Activated CD8-positive, alpha-beta memory T cell treated with anti-CD3 and anti-CD28 coated beads, Interleukin-2, amount 50 U/mL, for 24 hours (primary cell): ENCODE results near the gene CYP2D6.
"Not testable (repeated sequence)": the region's sequence is repeated elsewhere in the genome, so short reads cannot be mapped to it uniquely, and the experiment has no call there.

Source experiments
- DNase-seq: peaks from one replicate; pipeline ENCODE4 v3.0.0-alpha.2; 2020; ENCODE audit errors: extremely low read depth

Gene CYP2D6

GRCh38 chr22:42158456-42159132 lies 28.0 kb upstream of the CYP2D6 start:
- no peak for DNase-seq

DNA sequence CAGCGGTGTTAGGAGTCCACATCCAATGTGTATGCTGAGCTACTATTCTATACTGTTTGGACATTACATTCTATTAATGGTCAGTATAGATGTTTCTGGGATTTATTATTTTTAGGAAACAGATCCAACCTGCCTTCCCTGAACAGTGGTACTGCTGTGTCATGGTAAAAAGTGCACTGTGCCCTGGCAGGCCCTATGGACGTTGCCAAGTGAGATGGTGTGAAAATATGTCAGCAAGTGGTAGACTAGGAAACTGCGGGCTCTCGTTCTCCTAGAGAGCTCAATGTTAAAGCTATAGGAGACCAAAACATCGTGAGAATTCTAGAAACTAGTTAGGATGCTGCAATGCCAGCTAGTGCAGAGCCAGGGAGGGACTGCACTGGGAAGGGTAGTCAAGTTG lies 26.0 kb upstream of the CYP2D6 start:
- no peak for DNase-seq

DNA sequence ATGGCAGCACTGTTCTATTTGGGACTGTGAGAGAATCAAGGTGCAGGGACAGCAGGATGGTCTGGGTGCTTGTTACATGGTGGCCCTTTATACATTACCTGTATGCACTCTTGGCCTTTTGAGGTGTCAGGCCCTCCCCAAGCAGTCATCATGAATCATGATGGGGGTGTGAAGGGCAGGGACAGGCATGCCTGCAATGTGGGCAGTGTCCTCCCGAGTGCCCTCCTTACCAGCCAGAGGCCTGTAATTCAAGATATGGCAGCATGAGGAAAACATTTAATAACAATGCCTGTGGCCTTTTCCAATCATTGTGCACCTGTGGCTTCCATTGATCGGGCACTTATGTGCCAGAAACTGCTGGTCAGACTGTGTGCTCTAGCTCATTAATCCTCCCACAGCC lies 25.5 kb upstream of the CYP2D6 start:
- no peak for DNase-seq

DNA sequence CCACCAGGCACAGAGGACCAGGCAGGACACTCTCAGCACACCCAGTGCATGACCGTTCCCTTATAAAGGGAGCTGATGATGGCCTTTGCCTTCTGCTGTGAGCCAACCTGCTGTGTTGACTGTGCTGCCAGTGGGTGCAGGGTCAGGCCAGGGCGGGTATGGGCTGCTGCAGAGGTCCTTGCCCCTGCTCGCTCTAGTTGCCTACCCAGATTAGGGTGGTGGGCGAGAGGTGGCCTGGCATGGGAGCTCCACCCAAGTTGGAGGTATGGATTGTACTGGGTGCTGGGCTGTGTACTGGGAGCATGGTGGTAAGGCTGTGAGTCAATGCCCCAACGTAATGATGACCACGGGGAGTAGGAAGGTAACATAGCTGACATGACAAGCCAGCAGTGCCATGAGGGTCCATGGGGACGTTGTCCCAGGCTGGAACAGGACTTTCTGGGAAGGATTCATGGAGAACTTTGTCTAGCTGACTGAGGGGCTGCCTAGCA lies 24.5 kb upstream of the CYP2D6 start:
- DNase-seq, result no peak

- DNase-seq, result no peak
Observed at GRCh38 chr22:42154293-42155052, 23.9 kb upstream of the CYP2D6 start.

DNA sequence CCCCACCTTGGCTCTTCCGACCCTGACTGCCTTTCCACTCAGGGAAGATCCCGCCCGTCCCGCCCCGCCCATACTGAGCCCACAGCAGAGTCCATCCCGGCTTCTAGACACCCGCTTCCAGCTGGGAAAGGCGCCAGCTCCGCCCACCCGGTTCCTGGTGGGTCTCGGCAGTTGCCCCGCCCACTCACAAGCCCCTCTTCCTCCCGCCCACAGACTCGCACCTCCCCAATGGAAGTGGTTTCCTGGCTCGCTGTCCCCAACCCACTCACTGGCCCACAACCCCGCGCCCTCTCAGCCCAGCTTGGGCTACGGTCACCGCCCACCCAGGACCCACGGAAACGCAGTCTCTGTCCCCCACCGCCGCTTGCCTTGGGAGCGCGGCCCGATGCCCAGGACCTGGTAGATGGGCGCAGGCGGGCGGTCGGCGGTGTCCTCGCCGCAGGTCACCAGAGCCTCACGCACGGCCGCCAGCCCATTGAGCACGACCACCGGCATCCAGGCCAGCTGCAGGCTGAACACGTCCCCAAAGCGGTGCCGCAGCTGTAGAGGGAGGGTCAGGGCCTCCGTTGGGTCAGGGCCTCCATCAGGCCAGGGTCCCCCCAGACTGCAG lies 22.2 kb upstream of the CYP2D6 start:
- no peak for DNase-seq

GRCh38 chr22:42151924-42152635 lies 21.5 kb upstream of the CYP2D6 start:
- DNase-seq, result no peak

DNA sequence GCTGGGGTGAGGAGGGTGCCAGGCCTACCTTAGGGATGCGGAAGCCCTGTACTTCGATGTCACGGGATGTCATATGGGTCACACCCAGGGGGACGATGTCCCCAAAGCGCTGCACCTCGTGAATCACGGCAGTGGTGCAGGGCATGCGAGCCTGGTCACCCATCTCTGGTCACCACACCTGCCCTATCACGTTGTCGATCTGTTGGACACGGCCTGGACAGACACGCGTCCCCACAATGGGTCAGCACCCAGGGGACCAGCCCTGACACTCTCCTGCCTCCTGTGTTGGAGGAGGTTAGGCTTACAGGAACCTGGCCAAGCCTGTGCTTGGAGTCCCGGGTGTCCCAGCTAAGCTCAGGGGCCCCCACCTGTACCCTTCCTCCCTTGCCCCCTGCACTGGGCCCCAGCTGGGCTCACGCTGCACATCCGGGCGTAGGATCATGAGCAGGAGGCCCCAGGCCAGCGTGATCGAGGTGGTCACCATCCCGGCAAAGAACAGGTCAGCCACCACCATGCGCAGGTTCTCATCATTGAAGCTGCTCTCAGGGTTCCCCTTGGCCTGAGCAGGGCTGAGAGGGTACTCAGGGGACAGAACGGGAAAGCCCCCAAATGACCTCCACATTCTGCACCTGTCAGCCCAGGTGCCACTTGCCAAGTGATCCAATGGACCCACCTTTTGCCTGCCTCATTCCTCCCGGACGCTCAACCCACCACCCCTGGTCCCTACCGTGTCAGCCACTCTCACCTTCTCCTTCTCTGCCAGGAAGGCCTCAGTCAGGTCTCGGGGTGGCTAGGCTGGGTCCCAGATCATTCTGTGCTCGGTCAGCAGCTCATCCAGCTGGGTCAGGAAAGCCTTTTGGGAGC lies 20.3 kb upstream of the CYP2D6 start:
- DNase-seq, result no peak

GRCh38 chr22:42149798-42150197 lies 19.2 kb upstream of the CYP2D6 start:
- DNase-seq, result not testable (repeated sequence)

GRCh38 chr22:42145175-42145574 lies 14.6 kb upstream of the CYP2D6 start:
- DNase-seq, result no peak

GRCh38 chr22:42143859-42144822 lies 13.5 kb upstream of the CYP2D6 start:
- not testable (repeated sequence) for DNase-seq

DNA sequence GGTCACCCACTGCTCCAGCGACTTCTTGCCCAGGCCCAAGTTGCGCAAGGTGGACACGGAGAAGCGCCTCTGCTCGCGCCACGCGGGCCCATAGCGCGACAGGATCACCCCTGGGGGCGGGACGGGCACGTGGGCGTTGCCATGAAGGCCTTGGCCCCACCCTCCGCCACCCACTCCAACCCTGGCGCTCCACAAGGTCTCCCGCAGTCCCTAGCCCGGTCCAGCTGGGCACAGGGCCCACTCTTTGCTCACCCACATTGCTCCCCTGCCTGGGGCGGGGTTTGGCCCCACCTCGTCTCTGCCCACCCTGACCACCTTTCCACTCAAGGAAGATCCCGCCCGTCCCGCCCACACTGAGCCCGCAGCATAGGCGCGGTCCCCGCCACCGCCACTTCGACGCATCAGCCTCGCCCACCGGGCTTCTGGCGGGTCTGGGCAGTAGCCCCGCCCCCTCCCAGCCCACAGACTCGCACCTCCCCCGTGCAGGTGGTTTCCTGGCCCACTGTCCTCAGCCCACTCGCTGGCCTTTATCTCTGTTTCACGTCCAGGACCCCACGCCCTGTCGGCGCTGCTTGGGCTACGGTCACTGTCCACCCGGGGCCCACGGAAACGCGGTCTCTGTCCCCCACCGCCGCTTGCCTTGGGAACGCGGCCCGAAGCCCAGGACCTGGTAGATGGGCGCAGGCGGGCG lies 12.3 kb upstream of the CYP2D6 start:
- DNase-seq, result no peak

DNA sequence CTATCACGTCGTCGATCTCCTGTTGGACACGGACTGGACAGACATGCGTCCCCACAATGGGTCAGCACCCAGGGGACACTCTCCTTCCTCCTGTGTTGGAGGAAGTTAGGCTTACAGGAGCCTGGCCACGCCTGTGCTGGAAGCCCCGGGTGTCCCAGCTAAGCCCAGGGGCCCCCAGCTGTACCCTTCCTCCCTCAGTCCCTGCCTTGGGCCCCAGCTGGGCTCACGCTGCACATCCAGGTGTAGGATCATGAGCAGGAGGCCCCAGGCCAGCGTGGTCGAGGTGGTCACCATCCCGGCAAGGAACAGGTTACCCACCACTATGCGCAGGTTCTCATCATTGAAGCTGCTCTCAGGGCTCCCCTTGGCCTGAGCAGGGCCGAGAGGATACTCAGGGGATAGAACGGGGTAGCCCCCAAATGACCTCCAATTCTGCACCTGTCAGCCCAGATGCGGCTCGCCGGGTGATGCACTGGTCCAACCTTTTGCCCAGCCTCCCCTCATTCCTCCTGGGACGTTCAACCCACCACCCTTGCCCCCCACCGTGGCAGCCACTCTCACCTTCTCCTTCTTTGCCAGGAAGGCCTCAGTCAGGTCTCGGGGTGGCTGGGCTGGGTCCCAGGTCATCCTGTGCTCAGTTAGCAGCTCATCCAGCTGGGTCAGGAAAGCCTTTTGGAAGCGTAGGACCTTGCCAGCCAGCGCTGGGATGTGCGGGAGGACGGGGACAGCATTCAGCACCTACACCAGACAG lies 10.9 kb upstream of the CYP2D6 start:
- DNase-seq, result not testable (repeated sequence)

- not testable (repeated sequence) for DNase-seq
Observed at GRCh38 chr22:42140153-42140552, 9.5 kb upstream of the CYP2D6 start.

GRCh38 chr22:42139508-42139907 lies 8.9 kb upstream of the CYP2D6 start:
- DNase-seq, result not testable (repeated sequence)

- DNase-seq, result no peak
Observed at GRCh38 chr22:42138972-42139371, 8.4 kb upstream of the CYP2D6 start.

GRCh38 chr22:42138122-42138770 lies 7.6 kb upstream of the CYP2D6 start:
- no peak for DNase-seq

DNA sequence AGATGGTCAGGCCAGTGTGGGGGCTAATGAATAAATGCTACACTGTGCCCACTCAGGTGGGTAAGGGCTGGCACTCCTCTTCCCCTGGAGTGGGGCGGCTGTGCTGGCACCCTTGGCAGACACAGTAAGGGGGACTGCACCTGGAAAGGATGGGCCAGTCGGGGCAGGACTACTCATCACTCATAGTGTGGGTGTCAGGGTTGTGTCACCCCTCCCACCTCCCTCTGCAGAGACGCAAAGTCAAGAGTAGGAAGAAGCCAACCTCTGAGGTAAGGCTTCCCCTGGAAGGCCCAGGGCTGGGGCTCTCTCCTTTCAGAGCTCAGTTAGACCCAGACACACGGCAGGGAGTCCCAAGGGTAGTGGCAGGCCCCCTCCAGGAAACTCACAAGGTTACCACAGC lies 5.1 kb upstream of the CYP2D6 start:
- DNase-seq, result not testable (repeated sequence)
